AG04450 (cell line): ENCODE measurements around the gene HCN4. TPM values are rescaled to one million over a fixed set of nuclear protein-coding genes. Genes with fewer than 3 reads are reported as not detected.

Experiments used
- CTCF ChIA-PET: fragments of 300-600, 350-600 bp; formaldehyde crosslinking; extraction: SDS; loops from one replicate; lab custom pipeline; 2022; ENCODE audit warnings: antibody characterized with exemption, inconsistent platforms; lab: Charles Lee
- POLR2A ChIA-PET: fragments of 350-600 bp; formaldehyde crosslinking; extraction: SDS; loops from one replicate; lab custom pipeline; 2021; ENCODE audit warnings: antibody characterized with exemption, inconsistent platforms; lab: Yijun Ruan, JAX
- DNase-seq: peaks from one replicate; pipeline ENCODE4 v3.0.0-alpha.2; 2011; ENCODE audit warnings: low read depth, low spot score
- H3K27ac ChIP-seq: one replicate; pipeline ENCODE4 v1.5.1; 2012; ENCODE audit warnings: low read depth, low read length, control low read depth
- H3K27me3 ChIP-seq: one replicate; pipeline ENCODE4 v1.6.0; 2012; ENCODE audit warnings: low read length; ENCODE audit not compliant: control insufficient read depth, insufficient read depth
- H3K4me3 ChIP-seq: 2 replicates; pipeline ENCODE4 v1.5.1; 2011; ENCODE audit warnings: mild to moderate bottlenecking, low read depth, low read length, control low read depth
- H3K9me3 ChIP-seq: 2 replicates; pipeline ENCODE4 v1.5.1; 2012; ENCODE audit warnings: low read length; ENCODE audit not compliant: control insufficient read depth, insufficient read depth
- polyA plus RNA-seq: library from polyadenylated mRNA; depleted of rRNA; stranded (reverse); fragments of >200 nt; gene quantifications from 2 replicates; pipeline ENCODE4 v1.2.3, GENCODE V29; 2011
- TF ChIP-seq, protein P1 (sequence below): IDR thresholded peaks from 2 replicates; pipeline ENCODE4 v1.5.1; 2011; ENCODE audit warnings: low read depth, low read length, control low read depth, inconsistent platforms

The HCN4 gene
- polyA plus RNA-seq, 1 experiment, result not detected

DNA sequence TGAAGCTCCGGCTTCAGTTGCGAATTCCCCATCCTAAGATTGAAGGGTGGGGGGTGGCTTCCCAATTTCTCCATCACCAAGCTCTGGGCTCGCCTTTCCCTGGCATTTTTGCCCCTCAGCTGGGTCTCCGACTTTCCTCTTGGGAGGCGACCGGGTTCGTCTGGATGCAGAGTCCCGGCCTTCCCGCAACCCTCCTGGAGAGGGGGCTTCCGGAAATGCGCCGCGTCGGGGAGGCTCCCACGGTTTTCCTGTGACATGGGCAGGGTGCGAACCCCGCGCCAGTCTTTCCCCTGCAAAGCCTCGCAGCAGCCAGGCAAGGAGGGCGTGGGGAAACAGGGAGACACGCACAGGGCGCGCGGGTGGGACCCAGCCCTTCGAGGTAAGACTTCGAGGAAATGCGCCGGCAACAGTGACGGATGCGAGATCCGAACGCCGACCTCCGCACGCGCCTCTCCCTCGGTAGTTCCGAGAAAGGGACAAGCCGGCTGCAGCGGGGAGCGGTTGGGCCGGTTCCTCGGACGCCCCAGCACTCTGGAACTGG lies 466 bp upstream of the HCN4 start:
- CTCF ChIA-PET, result no interaction called here
- Histone ChIP-seq H3K9me3 (no peaks in the 10 kb centered on the region; the same call in 1 of the 2 replicates), H3K27me3 (peaks cover 54% of the 10 kb centered on the region), H3K4me3 (no peak overlapping the region), H3K27ac (no peak overlapping the region)
- POLR2A ChIA-PET, result no interaction called here
- TF ChIP-seq, protein P1, sequence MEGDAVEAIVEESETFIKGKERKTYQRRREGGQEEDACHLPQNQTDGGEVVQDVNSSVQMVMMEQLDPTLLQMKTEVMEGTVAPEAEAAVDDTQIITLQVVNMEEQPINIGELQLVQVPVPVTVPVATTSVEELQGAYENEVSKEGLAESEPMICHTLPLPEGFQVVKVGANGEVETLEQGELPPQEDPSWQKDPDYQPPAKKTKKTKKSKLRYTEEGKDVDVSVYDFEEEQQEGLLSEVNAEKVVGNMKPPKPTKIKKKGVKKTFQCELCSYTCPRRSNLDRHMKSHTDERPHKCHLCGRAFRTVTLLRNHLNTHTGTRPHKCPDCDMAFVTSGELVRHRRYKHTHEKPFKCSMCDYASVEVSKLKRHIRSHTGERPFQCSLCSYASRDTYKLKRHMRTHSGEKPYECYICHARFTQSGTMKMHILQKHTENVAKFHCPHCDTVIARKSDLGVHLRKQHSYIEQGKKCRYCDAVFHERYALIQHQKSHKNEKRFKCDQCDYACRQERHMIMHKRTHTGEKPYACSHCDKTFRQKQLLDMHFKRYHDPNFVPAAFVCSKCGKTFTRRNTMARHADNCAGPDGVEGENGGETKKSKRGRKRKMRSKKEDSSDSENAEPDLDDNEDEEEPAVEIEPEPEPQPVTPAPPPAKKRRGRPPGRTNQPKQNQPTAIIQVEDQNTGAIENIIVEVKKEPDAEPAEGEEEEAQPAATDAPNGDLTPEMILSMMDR, result no peak
- no peak for DNase-seq

DNA sequence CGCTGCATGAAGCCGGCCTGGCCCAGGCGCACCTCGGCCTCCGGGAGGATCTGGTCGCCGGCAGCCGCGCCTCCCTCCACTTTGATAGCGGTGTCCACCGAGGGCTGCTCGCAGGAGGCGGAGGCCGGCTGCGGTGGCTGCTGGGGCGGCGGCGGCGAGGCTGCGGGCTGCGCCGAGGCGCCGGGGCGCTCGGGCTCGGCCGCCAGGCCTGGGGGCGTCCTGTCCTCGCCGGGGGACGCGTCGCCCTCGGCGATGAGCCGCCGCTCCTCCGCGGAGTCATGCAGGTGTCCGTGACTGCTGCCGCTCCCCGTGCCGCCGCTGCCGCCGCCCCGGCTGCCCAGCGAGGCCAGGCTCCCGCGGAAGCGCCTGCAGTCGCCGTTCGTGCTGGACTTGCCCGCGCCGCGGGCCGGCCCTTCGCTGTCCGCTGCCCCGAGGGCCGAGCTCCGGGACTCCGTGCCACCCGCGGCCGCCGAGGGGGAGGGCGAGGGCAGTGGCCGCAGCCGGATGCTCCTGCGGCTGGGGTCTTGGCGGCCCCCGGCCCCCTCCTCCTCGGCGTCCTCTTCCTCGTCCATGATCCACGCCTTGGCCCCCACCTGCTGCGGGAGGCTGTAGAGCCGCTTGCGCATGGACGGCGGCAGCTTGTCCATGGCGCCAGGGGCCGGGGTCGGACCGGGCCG lies 996 bp downstream of the HCN4 start:
- peaks cover 61% of the 10 kb centered on the region for H3K27me3 ChIP-seq
- H3K4me3 ChIP-seq, result no peak overlapping the region

DNA sequence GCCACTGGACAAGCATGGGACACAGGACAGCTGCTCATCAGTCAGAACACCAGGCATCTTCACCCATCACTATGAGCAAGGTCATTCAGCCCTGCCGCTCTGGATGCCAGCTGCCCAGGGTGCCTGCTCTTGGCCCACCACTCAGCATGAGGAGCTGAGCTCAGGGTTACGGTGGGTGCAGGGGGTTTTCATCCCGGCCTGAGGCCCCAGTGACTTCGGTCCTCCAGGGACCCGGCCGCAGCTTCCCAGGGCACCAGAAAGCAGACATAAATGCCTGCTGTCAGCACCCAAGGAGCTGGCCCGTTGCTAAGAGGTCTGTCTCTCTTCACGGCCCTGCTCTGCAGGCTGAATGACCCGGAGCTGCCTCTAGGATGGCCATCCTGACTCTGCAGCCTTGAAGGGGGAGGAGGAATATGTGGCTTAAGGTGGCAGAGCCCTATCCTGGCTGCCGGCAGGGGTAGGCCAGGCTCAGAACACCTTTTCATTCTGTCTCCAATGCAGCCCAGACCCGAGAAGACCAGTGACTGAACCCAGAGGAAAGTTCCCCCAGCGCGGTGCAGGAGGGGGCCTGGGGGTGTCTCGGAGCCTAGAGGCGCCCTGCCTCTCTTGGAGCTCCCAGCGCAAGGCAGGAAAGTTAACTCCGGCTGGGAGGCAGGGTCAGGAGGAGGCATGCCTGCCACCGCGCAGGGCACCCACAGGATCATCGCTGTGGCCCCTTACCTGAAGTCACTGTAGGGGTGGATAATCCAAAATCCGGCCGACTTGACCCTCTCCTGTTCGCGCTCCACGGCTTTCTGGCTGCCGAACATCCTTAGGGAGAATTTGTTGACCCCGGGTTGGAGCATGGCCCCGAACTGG lies 1.8 kb downstream of the HCN4 start:
- TF ChIP-seq, protein P1, result no peak
- H3K27me3 ChIP-seq, result peaks cover 69% of the 10 kb centered on the region
- ChIA-PET CTCF (no interaction called here), POLR2A (no interaction called here)
- no peak for DNase-seq
- no peaks in the 10 kb centered on the region; the same call in 1 of the 2 replicates for H3K9me3 ChIP-seq
- no peak overlapping the region for H3K27ac ChIP-seq
- no peak overlapping the region for H3K4me3 ChIP-seq

More for the DNA sequence above, 996 bp downstream of the HCN4 start:
- Histone ChIP-seq H3K27ac (no peak overlapping the region), H3K9me3 (no peaks in the 10 kb centered on the region; the same call in 1 of the 2 replicates)
- CTCF ChIA-PET, result no interaction called here
- TF ChIP-seq, protein P1, result no peak
- no peak for DNase-seq
- POLR2A ChIA-PET, result no interaction called here

DNA sequence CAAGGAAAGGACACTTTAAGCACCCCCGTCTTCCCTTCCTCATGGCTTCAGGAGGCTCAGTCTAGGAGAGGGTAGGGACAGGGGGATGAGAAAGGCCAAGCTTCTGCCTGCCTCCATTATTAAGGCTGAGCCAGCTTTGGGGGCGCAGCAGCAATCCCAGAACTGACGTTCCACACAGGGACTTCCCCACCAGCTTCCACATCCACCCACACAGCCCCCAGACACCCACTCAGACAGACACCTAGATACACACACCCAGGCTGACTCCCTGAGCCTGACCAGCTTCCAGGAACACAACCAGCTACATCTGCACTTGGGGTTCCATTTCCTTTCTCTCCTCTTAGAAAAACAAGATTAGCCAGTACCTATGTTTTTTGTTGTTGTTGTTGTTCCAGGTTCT lies 4.7 kb downstream of the HCN4 start:
- Histone ChIP-seq H3K27me3 (peaks cover 63% of the 10 kb centered on the region), H3K4me3 (no peak overlapping the region), H3K27ac (no peak overlapping the region), H3K9me3 (no peaks in the 10 kb centered on the region; the same call in 1 of the 2 replicates)
- no peak for DNase-seq
- POLR2A ChIA-PET, result interaction anchor here (0.6 kb wide), 1 partner anchor 68 kb away, joined by 3 read pairs; no protein-coding TSS in a partner anchor
- CTCF ChIA-PET, result interaction anchor here (0.9 kb wide), 1 partner anchor 58 kb away, joined by 3 read pairs; no protein-coding TSS in a partner anchor
- TF ChIP-seq, protein P1, result no peak

DNA sequence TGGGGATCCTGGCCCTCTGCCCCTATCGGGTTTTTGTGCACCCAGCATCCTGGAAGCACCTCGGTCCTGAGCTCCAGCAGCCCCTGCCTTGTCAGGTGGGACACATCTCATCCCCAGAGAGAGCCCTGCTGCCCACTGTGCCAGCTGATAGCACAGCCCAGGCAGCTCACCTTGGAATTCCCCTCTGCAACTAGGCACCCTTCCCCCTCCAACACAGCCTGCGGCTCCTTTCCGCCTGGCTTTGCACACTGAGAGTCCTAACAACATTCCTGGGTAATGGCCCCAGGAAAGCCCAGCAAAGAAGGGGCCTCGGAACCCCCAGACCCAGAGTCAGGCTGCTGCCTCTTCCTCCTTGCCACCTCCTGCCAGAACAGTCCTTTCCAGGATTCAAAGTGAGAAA lies 5.9 kb downstream of the HCN4 start:
- TF ChIP-seq, protein P1, result no peak
- ChIA-PET POLR2A (no interaction called here), CTCF (no interaction called here)
- peaks cover 60% of the 10 kb centered on the region for H3K27me3 ChIP-seq
- no peak overlapping the region for H3K4me3 ChIP-seq
- no peak for DNase-seq
- H3K27ac ChIP-seq, result no peak overlapping the region
- no peaks in the 10 kb centered on the region for H3K9me3 ChIP-seq
